Mesodermal cell (in vitro differentiated cells): Measurements from ENCODE around the gene WNT16.

Experiments
- H3K27ac ChIP-seq: 2 replicates; pipeline ENCODE4 v1.7.0; 2013; ENCODE audit warnings: mild to moderate bottlenecking, low read depth, low read length, moderate library complexity; ENCODE audit not compliant: severe bottlenecking
- H3K36me3 ChIP-seq: 2 replicates; pipeline ENCODE4 v1.7.1; 2013; ENCODE audit warnings: mild to moderate bottlenecking, low read length, moderate library complexity; ENCODE audit not compliant: control insufficient read depth, insufficient read depth
- H3K4me1 ChIP-seq: one replicate; pipeline ENCODE4 v1.7.1; 2013; ENCODE audit warnings: mild to moderate bottlenecking, low read length; ENCODE audit not compliant: insufficient read depth, control insufficient read depth, poor library complexity, severe bottlenecking
- H3K4me3 ChIP-seq: 2 replicates; pipeline ENCODE4 v1.7.0; 2013; ENCODE audit warnings: low read length, control low read depth, mild to moderate bottlenecking; ENCODE audit not compliant: insufficient read depth, poor library complexity, severe bottlenecking; ENCODE audit errors: extremely low read depth
- H3K9me3 ChIP-seq: 2 replicates; pipeline ENCODE4 v1.7.1; 2013; ENCODE audit warnings: mild to moderate bottlenecking, low read length, moderate library complexity; ENCODE audit not compliant: control insufficient read depth
- WGBS, 2 experiments: methylation state at CpG; one replicate each; pipeline ENCODE4 v1.1.5; 2013; ENCODE audit warnings: missing lambda C conversion rate in 2 of 2; ENCODE audit not compliant: insufficient coverage in 2 of 2; 5-methylcytosine and 5-hydroxymethylcytosine counted together

Gene WNT16

DNA sequence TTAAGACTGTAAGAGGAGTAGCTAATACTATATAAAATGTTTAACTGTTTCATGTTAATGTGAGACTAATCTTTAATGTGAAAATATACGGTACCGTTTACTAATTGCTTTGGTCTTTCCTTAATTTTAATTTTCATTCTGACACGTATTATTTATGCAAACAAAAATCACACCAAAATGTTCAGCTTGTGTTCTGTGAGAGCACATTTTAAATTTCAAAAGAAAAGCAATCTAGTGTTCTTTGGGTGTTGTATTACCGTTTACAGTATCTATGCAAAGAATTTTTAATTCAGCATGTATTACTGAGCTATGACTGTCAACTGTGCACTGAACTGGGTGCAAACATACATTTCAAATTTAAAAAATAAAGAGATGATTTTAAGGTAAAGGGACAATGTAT, 2.2 kb downstream of the WNT16 start:
- Histone ChIP-seq H3K36me3 (no peaks in the 10 kb centered on the region), H3K4me1 (peaks cover 7% of the 10 kb centered on the region), H3K27ac (no peak overlapping the region), H3K9me3 (peaks cover 5% of the 10 kb centered on the region), H3K4me3 (no peak overlapping the region)
- no CpG with 5 or more reads among the region's 4 CpGs for WGBS, 2 experiments

GRCh38 chr7:121331574-121331973, 2.8 kb downstream of the WNT16 start:
- no peaks in the 10 kb centered on the region for H3K36me3 ChIP-seq
- H3K4me3 ChIP-seq, result no peak overlapping the region
- 65 to 82% methylated on average over 2 to 3 of the region's 5 CpGs for WGBS, 2 experiments
- H3K27ac ChIP-seq, result no peak overlapping the region
- H3K9me3 ChIP-seq, result peaks cover 5% of the 10 kb centered on the region
- H3K4me1 ChIP-seq, result peaks cover 7% of the 10 kb centered on the region

DNA sequence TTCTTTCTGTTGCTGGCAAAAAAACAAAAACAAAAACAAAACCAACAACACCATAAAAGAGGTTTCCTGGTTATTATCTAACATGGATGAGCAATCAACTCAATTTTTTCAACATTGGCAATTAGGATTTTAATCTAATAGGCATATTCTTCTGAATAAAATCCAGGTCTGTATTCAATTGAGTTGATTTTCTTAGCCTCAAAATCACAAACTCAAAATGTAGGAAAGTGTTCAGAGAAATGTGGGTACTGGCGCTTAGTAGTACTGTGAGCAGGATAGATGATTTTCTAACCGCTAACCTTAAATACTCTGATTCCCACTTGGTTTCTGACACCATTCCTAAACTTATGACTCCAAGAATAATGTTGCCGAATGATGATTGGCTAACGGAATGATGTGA, 5.6 kb downstream of the WNT16 start:
- WGBS, 2 experiments, result no CpG with 5 or more reads among the region's 4 CpGs

GRCh38 chr7:121334875-121335648, 6.3 kb downstream of the WNT16 start:
- Histone ChIP-seq H3K9me3 (no peaks in the 10 kb centered on the region), H3K4me3 (no peak overlapping the region), H3K27ac (no peak overlapping the region), H3K36me3 (no peaks in the 10 kb centered on the region), H3K4me1 (no peaks in the 10 kb centered on the region)
- 86 to 100% methylated on average over 1 to 4 of the region's 10 CpGs for WGBS, 2 experiments

More for the DNA sequence above, 5.6 kb downstream of the WNT16 start:
- H3K4me1 ChIP-seq, result peaks cover 4% of the 10 kb centered on the region
- H3K27ac ChIP-seq, result no peak overlapping the region
- H3K9me3 ChIP-seq, result no peaks in the 10 kb centered on the region
- no peak overlapping the region for H3K4me3 ChIP-seq
- H3K36me3 ChIP-seq, result no peaks in the 10 kb centered on the region

- Histone ChIP-seq H3K4me1 (no peaks in the 10 kb centered on the region), H3K36me3 (no peaks in the 10 kb centered on the region), H3K4me3 (no peak overlapping the region), H3K9me3 (no peaks in the 10 kb centered on the region), H3K27ac (no peak overlapping the region)
- 90 to 100% methylated on average over 1 of the region's 3 CpGs for WGBS, 2 experiments
Measured at GRCh38 chr7:121336579-121336978, 7.8 kb downstream of the WNT16 start.

DNA sequence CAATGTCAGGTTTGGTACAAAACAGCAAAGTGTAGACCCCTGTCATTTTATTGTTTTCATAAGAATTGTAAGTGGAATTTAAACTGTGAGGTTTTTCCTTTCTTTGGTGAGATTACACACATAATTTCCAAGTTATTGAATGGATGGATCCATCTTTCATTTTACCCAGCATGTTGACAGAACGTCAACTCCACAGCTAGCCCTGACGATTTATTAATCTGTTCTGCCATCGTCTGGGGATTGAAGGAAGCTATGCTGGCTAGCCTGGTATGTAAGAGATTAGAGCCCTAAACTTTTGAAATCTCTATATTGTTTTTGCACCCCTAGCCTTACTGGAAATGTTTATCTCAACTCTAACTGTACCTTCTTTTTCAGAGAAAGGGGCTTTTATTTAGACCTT, 8.6 kb downstream of the WNT16 start:
- Histone ChIP-seq H3K4me3 (no peak overlapping the region), H3K4me1 (no peaks in the 10 kb centered on the region), H3K9me3 (no peaks in the 10 kb centered on the region), H3K27ac (no peak overlapping the region), H3K36me3 (no peaks in the 10 kb centered on the region)
- 80% methylated on average over 1 of the region's 3 CpGs; no CpG with 5 or more reads in 1 of the 2 experiments for WGBS, 2 experiments

DNA sequence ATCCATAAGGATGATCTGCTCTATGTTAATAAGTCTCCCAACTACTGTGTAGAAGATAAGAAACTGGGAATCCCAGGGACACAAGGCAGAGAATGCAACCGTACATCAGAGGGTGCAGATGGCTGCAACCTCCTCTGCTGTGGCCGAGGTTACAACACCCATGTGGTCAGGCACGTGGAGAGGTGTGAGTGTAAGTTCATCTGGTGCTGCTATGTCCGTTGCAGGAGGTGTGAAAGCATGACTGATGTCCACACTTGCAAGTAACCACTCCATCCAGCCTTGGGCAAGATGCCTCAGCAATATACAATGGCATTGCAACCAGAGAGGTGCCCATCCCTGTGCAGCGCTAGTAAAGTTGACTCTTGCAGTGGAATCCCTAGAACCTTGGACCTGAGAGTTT, 10.3 kb downstream of the WNT16 start:
- no peaks in the 10 kb centered on the region for H3K36me3 ChIP-seq
- H3K4me1 ChIP-seq, result no peaks in the 10 kb centered on the region
- H3K4me3 ChIP-seq, result no peak overlapping the region
- no peaks in the 10 kb centered on the region for H3K9me3 ChIP-seq
- H3K27ac ChIP-seq, result no peak overlapping the region
- WGBS, 2 experiments, result 96 to 100% methylated on average over 2 to 5 of the region's 5 CpGs

- H3K4me3 ChIP-seq, result no peak overlapping the region
- H3K9me3 ChIP-seq, result no peaks in the 10 kb centered on the region
- H3K4me1 ChIP-seq, result no peaks in the 10 kb centered on the region
Measured at GRCh38 chr7:121341933-121342332, 13.1 kb downstream of the WNT16 start.

GRCh38 chr7:121342631-121343030, 13.8 kb downstream of the WNT16 start:
- Histone ChIP-seq H3K4me3 (no peak overlapping the region), H3K9me3 (no peaks in the 10 kb centered on the region), H3K36me3 (peaks cover 14% of the 10 kb centered on the region), H3K4me1 (no peaks in the 10 kb centered on the region), H3K27ac (no peak overlapping the region)
- WGBS, 2 experiments, result 94% methylated on average over 3 of the region's 4 CpGs; no CpG with 5 or more reads in 1 of the 2 experiments

More at GRCh38 chr7:121341933-121342332, 13.1 kb downstream of the WNT16 start:
- Histone ChIP-seq H3K36me3 (peaks cover 8% of the 10 kb centered on the region), H3K27ac (no peak overlapping the region)

DNA sequence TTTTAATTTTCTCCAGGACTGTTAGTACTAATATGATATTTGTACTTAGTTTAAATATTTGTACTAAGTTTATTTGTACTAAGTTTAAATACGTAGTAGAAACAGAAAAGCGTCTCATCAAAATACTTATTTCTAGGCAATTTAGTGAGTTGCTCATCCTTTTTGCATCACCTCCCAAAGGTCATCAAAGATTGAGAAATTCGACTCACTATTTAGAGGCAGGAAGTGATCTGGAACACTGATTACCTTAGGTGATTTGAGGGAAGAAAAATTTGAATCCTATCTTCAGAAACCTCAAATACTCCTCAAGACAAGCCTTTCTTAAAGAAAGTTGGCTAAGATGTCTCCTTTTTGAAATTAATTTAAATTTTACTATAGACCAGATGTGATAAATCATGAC, 14.5 kb downstream of the WNT16 start:
- Histone ChIP-seq H3K4me3 (no peak overlapping the region), H3K4me1 (no peaks in the 10 kb centered on the region), H3K27ac (no peak overlapping the region), H3K36me3 (peaks cover 14% of the 10 kb centered on the region), H3K9me3 (no peaks in the 10 kb centered on the region)
- 100% methylated on average over 2 of the region's 3 CpGs; no CpG with 5 or more reads in 1 of the 2 experiments for WGBS, 2 experiments

- Histone ChIP-seq H3K4me3 (no peak overlapping the region), H3K4me1 (no peaks in the 10 kb centered on the region), H3K9me3 (no peaks in the 10 kb centered on the region), H3K36me3 (peaks cover 14% of the 10 kb centered on the region), H3K27ac (no peak overlapping the region)
- WGBS, 2 experiments, result no CpG with 5 or more reads among the region's 2 CpGs
Measured at GRCh38 chr7:121344093-121344492, 15.3 kb downstream of the WNT16 start.
